Karpas-422 (cell line): Measurements from ENCODE around the gene POU2F3. TPM values are rescaled to one million over a fixed set of nuclear protein-coding genes. Genes with fewer than 3 reads are reported as not detected.

Source experiments
- DNase-seq: peaks from one replicate; pipeline ENCODE4 v3.0.0-alpha.2; 2015
- H2AFZ ChIP-seq: fragments of 200-600 bp; sonication (generic); 2 replicates; pipeline ENCODE4 v1.6.1; 2014; ENCODE audit warnings: antibody characterized with exemption, low read length, mixed read lengths
- H3K27ac ChIP-seq: fragments of 200-600 bp; sonication (generic); 2 replicates; pipeline ENCODE4 v1.5.1; 2014; ENCODE audit warnings: mild to moderate bottlenecking, low read length, moderate library complexity
- H3K27me3 ChIP-seq: fragments of 200-600 bp; sonication (generic); 2 replicates; pipeline ENCODE4 v1.6.1; 2014; ENCODE audit warnings: low read length, mixed read lengths
- H3K36me3 ChIP-seq: fragments of 200-600 bp; sonication (generic); 2 replicates; pipeline ENCODE4 v1.6.1; 2014; ENCODE audit warnings: low read length, mixed read lengths; ENCODE audit not compliant: insufficient read depth
- H3K4me1 ChIP-seq: fragments of 200-600 bp; sonication (generic); 2 replicates; pipeline ENCODE4 v1.6.1; 2014; ENCODE audit warnings: mild to moderate bottlenecking, low read length, mixed read lengths
- H3K4me2 ChIP-seq: fragments of 200-600 bp; sonication (generic); 2 replicates; pipeline ENCODE4 v1.6.1; 2014; ENCODE audit warnings: low read length, low read depth, mild to moderate bottlenecking; ENCODE audit not compliant: poor library complexity, severe bottlenecking
- H3K4me3 ChIP-seq: fragments of 200-600 bp; sonication (generic); 2 replicates; pipeline ENCODE4 v1.5.1; 2014; ENCODE audit warnings: mild to moderate bottlenecking, antibody characterized with exemption, low read length, mixed read lengths
- H3K79me2 ChIP-seq: fragments of 200-600 bp; sonication (generic); 2 replicates; pipeline ENCODE4 v1.6.1; 2014; ENCODE audit warnings: mild to moderate bottlenecking, low read length, mixed read lengths
- H3K9ac ChIP-seq: fragments of 200-600 bp; sonication (generic); 2 replicates; pipeline ENCODE4 v1.6.0; 2014; ENCODE audit warnings: low read length
- H3K9me2 ChIP-seq: fragments of 200-600 bp; sonication (generic), shearing (Covaris generic); replicated peaks from 2 replicates; pipeline ENCODE4 v1.6.0; 2014; ENCODE audit warnings: mild to moderate bottlenecking, low read length, moderate library complexity; ENCODE audit not compliant: insufficient read depth
- H3K9me3 ChIP-seq: fragments of 300-700, 200-600 bp; sonication (generic); 2 replicates; pipeline ENCODE4 v1.6.1; 2014; ENCODE audit warnings: low read length, mixed read lengths
- H4K20me1 ChIP-seq: fragments of 200-600 bp; sonication (generic); 2 replicates; pipeline ENCODE4 v1.6.1; 2014; ENCODE audit warnings: mild to moderate bottlenecking, antibody characterized with exemption, low read length, low read depth; ENCODE audit not compliant: insufficient read depth
- total RNA-seq: library from RNA; depleted of rRNA; stranded (reverse); fragments of >200 nt; shearing (Covaris generic); gene quantifications from 2 replicates; pipeline ENCODE4 v1.2.3, GENCODE V29; 2014; ENCODE audit warnings: low replicate concordance

POU2F3 gene
- total RNA-seq, 1 experiment from 2014 or later, result not detected

DNA sequence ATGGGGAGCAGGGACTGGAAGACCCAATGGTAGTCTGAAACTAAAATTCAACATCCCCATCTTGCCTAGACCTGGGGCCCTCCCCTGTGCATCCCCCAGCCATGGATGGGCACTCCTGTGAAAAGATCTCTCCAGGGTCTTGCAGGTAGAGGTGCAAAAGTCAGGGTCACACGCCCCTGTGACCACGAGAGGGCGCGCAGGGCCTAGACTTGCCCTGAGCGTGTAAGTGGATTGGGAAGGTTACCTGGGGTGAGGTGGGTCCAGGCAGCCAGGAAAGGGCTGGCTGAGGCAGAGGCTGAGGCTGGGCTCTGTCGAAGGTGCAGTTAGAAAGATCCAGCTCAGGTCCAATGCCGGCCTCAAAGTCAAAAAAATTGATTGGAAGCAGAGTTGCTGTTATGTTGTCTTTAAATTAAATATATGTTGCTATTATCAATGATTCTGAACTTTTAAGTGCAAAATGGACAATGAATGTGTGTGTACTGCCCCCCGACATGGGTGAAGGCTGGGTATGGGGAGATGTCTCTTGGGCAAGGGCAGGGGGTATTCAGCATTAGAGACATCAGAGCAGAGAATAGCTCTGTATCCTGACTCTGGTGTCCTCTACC lies 4.8 kb upstream of the POU2F3 start:
- Histone ChIP-seq H2AFZ (no peak overlapping the region), H3K4me3 (no peak overlapping the region), H3K9ac (no peak overlapping the region), H3K9me2 (no peaks in the 10 kb centered on the region), H3K9me3 (no peaks in the 10 kb centered on the region), H3K4me1 (peaks cover 22% of the 10 kb centered on the region), H4K20me1 (no peaks in the 10 kb centered on the region), H3K4me2 (no peak overlapping the region), H3K36me3 (no peaks in the 10 kb centered on the region), H3K27me3 (no peaks in the 10 kb centered on the region), H3K79me2 (no peaks in the 10 kb centered on the region), H3K27ac (no peak overlapping the region)
- peak; percentile 79 for DNase-seq

DNA sequence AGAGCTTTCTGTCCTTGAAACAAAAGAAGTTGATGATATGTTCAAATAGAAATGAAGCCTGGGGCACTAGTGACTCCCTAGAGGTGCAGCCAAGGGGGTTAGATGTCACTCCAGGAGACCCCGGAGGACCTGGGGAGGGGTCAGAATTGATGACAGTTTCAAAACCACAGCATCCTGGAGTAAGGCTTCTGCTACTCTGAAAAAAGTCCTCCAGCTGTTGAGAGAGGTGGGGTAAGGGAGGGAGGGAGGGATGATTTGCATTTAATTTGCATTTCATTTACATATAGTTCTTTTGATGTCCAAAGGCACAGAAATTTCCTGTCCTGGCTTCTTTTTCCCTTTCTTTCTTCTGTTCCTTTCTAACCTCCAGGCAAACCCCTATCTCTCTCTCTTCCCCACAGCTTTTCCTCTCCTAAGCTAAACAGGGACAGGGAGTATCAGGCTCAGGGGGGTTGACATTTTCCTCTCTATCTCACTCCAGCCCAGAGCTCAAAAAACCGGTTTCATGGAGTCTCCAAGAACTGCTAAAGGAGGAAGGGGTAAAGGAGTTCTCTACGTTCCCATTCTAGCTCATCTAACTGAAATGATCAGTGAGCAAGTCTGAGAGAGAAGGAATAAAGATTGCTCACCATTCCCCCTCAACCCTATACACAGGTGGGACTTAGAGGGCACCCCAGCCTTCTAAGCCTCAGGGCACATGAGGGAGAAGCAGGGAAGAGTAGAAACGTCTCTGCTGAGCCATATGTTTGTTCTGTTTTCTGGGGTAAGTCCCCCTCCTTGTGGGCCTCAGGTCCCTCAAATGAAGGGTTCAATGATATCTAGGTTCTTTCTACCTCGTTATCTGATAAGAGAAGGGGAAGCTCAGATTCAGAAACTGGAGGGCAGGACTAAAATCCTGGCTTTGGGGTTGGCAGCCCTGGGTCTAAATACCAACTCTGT lies 3.5 kb upstream of the POU2F3 start:
- H3K27ac ChIP-seq, result no peak overlapping the region
- H3K9ac ChIP-seq, result no peak overlapping the region
- no peaks in the 10 kb centered on the region for H3K9me3 ChIP-seq
- H3K9me2 ChIP-seq, result no peaks in the 10 kb centered on the region
- peaks cover 22% of the 10 kb centered on the region for H3K4me1 ChIP-seq
- H3K4me2 ChIP-seq, result peak overlapping the region; percentile 44
- no peak overlapping the region for H2AFZ ChIP-seq
- peak; percentile 56 for DNase-seq
- H3K36me3 ChIP-seq, result no peaks in the 10 kb centered on the region
- H4K20me1 ChIP-seq, result no peaks in the 10 kb centered on the region
- no peaks in the 10 kb centered on the region for H3K27me3 ChIP-seq
- H3K79me2 ChIP-seq, result no peaks in the 10 kb centered on the region
- no peak overlapping the region for H3K4me3 ChIP-seq

DNA sequence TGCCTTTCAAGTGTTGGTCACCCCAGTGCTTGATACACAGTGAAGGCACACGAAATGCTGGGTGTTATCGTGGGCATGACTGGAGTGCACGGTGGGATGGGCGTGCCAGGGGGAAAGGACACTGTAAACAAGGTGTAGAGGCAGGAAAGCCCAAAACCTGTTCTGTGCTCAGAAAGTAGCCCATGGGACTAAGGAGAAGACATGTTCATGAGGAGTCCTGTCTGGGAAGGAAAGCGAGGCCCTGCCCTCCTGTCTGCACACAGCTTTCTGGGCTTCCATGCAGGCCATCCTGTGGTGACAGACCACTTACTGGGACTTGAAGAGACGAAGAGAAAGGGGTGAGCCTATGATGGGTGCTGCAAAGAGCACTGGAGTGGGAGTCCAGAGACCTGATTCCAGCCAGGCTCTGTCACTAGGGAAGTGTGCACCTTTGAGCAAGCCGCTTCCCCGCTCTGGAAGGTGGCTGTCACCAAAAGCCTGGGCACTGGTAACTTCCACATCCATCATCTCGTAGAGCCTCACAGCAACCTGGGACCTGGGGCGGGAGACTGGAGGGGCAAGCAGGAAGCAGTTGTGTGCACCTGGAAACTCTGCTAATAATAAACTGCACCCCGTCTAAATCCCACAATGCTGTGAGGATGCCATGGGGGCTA lies 846 bp upstream of the POU2F3 start:
- no peak overlapping the region for H3K4me2 ChIP-seq
- no peaks in the 10 kb centered on the region for H3K27me3 ChIP-seq
- H2AFZ ChIP-seq, result no peak overlapping the region
- H4K20me1 ChIP-seq, result no peaks in the 10 kb centered on the region
- no peaks in the 10 kb centered on the region for H3K79me2 ChIP-seq
- no peak overlapping the region for H3K4me3 ChIP-seq
- no peaks in the 10 kb centered on the region for H3K9me2 ChIP-seq
- no peaks in the 10 kb centered on the region for H3K36me3 ChIP-seq
- no peak overlapping the region for H3K27ac ChIP-seq
- H3K9me3 ChIP-seq, result no peaks in the 10 kb centered on the region
- no peak for DNase-seq
- H3K9ac ChIP-seq, result no peak overlapping the region
- peaks cover 22% of the 10 kb centered on the region for H3K4me1 ChIP-seq

DNA sequence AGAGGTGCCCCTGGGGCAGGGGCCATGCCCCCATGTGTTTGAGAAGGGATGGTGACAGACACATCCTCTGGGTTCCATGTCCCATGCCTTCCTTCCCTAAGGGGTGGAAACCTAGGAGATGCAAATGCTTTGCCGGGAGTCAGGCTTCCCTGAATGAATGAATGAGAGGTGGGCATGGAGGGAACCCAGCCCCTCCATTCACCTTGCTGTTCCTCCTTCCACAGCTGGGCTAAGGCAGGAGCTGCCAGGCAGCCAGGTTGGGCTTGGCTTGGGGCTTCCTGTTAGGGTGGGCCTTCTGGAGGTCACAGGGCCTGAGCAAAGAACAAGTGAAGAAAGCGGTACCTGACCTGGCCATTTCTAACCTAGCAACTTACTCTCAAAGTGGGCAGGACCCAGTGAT lies 926 bp downstream of the POU2F3 start:
- DNase-seq, result no peak
- Histone ChIP-seq H3K27ac (no peak overlapping the region), H3K4me2 (no peak overlapping the region), H4K20me1 (no peaks in the 10 kb centered on the region), H3K9me2 (no peaks in the 10 kb centered on the region), H3K4me1 (peaks cover 33% of the 10 kb centered on the region), H3K4me3 (no peak overlapping the region), H3K9ac (no peak overlapping the region), H3K9me3 (no peaks in the 10 kb centered on the region), H2AFZ (no peak overlapping the region), H3K27me3 (no peaks in the 10 kb centered on the region), H3K36me3 (no peaks in the 10 kb centered on the region), H3K79me2 (no peaks in the 10 kb centered on the region)

DNA sequence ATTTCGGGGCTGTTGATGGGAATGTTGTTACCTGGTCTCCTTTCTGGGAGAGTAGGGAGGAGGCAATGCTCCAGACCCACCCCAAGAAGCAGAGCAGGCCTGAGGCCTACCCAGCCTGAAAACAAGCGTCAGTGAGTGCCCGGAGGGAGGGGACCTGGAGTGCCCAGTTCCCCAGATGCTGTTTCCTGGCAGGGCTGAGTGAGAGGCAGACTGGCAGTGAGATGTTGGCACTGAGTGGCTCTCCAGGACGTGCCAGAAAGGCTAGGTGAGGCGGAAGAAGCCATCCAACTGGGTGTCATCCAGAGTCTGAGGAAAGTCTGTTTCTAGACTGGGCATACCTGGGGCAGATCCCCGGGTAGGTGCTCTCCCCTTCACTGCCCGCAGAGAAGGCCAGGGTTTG lies 1.3 kb downstream of the POU2F3 start:
- no peak for DNase-seq
- Histone ChIP-seq H3K36me3 (no peaks in the 10 kb centered on the region), H4K20me1 (no peaks in the 10 kb centered on the region), H3K4me3 (no peak overlapping the region), H3K79me2 (no peaks in the 10 kb centered on the region), H3K27ac (no peak overlapping the region), H3K9me3 (no peaks in the 10 kb centered on the region), H3K9me2 (no peaks in the 10 kb centered on the region), H3K4me2 (no peak overlapping the region), H3K4me1 (peaks cover 33% of the 10 kb centered on the region), H3K9ac (no peak overlapping the region), H3K27me3 (no peaks in the 10 kb centered on the region), H2AFZ (no peak overlapping the region)

DNA sequence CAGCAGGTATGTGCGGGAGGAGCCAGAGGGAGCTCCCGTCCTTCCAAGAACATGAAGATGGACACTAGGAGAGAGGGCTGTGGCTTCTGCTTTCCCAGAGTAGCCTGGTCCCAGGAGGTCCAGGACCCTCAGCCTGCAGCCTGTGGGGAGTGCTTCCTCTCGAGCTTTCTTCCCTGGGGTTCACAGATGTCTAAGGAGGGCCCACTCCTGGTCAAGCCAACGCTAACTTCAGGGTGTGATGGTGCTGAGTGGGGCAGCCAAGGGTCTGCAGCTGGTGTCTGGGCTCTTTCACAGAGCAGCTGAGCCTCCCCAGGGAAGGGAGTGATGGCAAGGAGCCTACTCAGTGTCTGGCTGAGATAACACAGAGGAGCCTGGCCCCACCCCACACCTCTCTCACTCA lies 3.3 kb downstream of the POU2F3 start:
- no peak for DNase-seq
- Histone ChIP-seq H3K79me2 (no peaks in the 10 kb centered on the region), H3K9me3 (no peaks in the 10 kb centered on the region), H3K36me3 (no peaks in the 10 kb centered on the region), H2AFZ (no peak overlapping the region), H3K4me2 (no peak overlapping the region), H3K9ac (no peak overlapping the region), H3K27me3 (no peaks in the 10 kb centered on the region), H3K4me3 (no peak overlapping the region), H3K4me1 (peaks cover 23% of the 10 kb centered on the region), H4K20me1 (no peaks in the 10 kb centered on the region), H3K27ac (no peak overlapping the region), H3K9me2 (no peaks in the 10 kb centered on the region)

DNA sequence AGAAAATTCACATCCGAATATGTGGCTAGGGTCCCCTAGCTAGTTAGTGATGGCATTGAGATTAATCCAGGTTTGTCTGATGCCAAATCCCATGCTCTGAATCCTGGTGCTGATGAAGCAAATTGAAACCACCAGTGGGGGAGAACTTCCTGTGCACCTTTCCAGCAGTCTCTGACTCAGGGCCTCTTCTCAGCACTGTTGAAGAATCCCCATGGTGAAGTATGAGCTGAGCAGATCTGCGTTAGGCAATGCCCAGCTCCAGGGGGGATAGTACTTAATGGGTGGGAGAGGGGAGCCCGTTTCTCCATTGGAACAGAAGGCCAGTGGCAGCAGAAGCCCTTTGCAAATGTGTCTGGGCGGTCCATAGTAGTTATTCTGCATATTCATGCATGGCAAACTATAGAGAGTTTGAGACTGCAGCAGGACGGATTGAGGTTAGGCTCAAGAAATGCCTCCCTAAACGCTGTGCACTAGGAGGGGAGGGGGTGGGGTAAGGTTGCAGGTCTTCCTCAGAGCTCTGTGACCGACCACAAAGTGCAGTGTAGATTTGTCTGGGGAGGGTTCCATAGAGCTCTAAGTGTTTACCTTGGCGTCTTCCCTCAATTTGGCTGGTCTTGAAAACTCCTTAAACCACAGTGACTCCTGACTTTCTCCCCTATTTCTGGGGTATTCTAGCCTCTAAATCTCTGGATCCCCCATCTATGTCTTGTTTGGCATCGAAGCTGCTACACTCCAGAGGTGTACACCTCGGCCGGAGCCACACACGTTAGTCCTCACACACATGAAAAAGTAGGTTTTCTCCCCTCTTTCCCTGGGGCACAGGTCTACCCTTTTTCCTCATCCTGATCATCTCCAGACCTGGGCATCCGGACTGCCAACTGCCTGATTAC lies 4.8 kb downstream of the POU2F3 start:
- no peaks in the 10 kb centered on the region for H4K20me1 ChIP-seq
- H3K36me3 ChIP-seq, result no peaks in the 10 kb centered on the region
- H3K9me2 ChIP-seq, result no peaks in the 10 kb centered on the region
- no peak overlapping the region for H2AFZ ChIP-seq
- no peak overlapping the region for H3K4me3 ChIP-seq
- peak overlapping the region; percentile 11 for H3K4me2 ChIP-seq
- no peak overlapping the region for H3K27ac ChIP-seq
- no peaks in the 10 kb centered on the region for H3K27me3 ChIP-seq
- H3K4me1 ChIP-seq, result peaks cover 30% of the 10 kb centered on the region
- DNase-seq, result no peak
- no peaks in the 10 kb centered on the region for H3K79me2 ChIP-seq
- no peak overlapping the region for H3K9ac ChIP-seq
- no peaks in the 10 kb centered on the region for H3K9me3 ChIP-seq
